Upper lobe of right lung (tissue), 1 donor: ENCODE results near the gene ZNF862. TPM values are rescaled to one million over a fixed set of nuclear protein-coding genes. Genes with fewer than 3 reads are reported as not detected.

Experiments used
- ATAC-seq: fragments of 200-7000 bp; cut with Tn5 transposase; one replicate; pipeline ENCODE4 v1.9.1; 2020; ENCODE audit warnings: mild to moderate bottlenecking, moderate library complexity
- DNase-seq: peaks from one replicate; pipeline ENCODE4 v3.0.0-alpha.2; 2020
- H3K27ac ChIP-seq: fragments of 200-600 bp; one replicate; pipeline ENCODE4 v1.8.0; 2022
- H3K27me3 ChIP-seq: fragments of 200-600 bp; one replicate; pipeline ENCODE4 v1.8.0; 2022; ENCODE audit warnings: mild to moderate bottlenecking
- H3K36me3 ChIP-seq: fragments of 200-600 bp; one replicate; pipeline ENCODE4 v1.8.0; 2022
- H3K4me1 ChIP-seq: fragments of 200-600 bp; one replicate; pipeline ENCODE4 v1.8.0; 2022
- H3K4me3 ChIP-seq: fragments of 200-600 bp; one replicate; pipeline ENCODE4 v1.8.0; 2022; ENCODE audit warnings: mild to moderate bottlenecking
- H3K9me3 ChIP-seq: fragments of 200-600 bp; one replicate; pipeline ENCODE4 v1.8.0; 2022
- CTCF ChIP-seq: fragments of 200-600 bp; IDR thresholded peaks from one replicate; pipeline ENCODE4 v1.8.0; 2022; ENCODE audit warnings: antibody characterized with exemption
- intact Hi-C: fragments of 100-400 bp; cut with DNase I; formaldehyde crosslinking; loops from one replicate; pipeline ENCODE4 v1.11.0; 2022
- total RNA-seq: library from RNA; stranded (reverse); fragmentation: NEBNext Ultra II Directional; extraction: Animal tissue kit (Norgen Biotek cat#: 25700); gene quantifications from one replicate; pipeline ENCODE4 v1.2.1, GENCODE V29; 2021
- donor health status: DM: no; HTN: yes; CAD: no; lungs with severe emphysema.

Gene ZNF862
- total RNA-seq, 1 donor from 2014 or later = 14.6 TPM

- ATAC-seq (no peak), DNase-seq (no peak)
- Histone ChIP-seq H3K36me3 (peaks cover 14% of the 10 kb centered on the region), H3K27me3 (no peaks in the 10 kb centered on the region), H3K27ac (no peak overlapping the region), H3K4me3 (no peak overlapping the region), H3K4me1 (peaks cover 17% of the 10 kb centered on the region), H3K9me3 (no peaks in the 10 kb centered on the region)
- intact Hi-C loops = no loop called here
- TF ChIP-seq CTCF = no peak
Measured at GRCh38 chr7:149856583-149856982, 18.4 kb downstream of the ZNF862 start.

- no peaks in the 10 kb centered on the region for H3K9me3 ChIP-seq
- TF ChIP-seq CTCF = no peak
- ATAC-seq (no peak), DNase-seq (peak; percentile 53)
- H3K27ac ChIP-seq = no peak overlapping the region
- peaks cover 17% of the 10 kb centered on the region for H3K4me1 ChIP-seq
- H3K27me3 ChIP-seq = no peaks in the 10 kb centered on the region
- no peak overlapping the region for H3K4me3 ChIP-seq
- intact Hi-C loops = no loop called here
- peaks cover 36% of the 10 kb centered on the region for H3K36me3 ChIP-seq
Measured at GRCh38 chr7:149859369-149859768, 21.2 kb downstream of the ZNF862 start.

GRCh38 chr7:149859876-149860275 lies 21.7 kb downstream of the ZNF862 start:
- peaks cover 41% of the 10 kb centered on the region for H3K36me3 ChIP-seq
- no peaks in the 10 kb centered on the region for H3K27me3 ChIP-seq
- peaks cover 12% of the 10 kb centered on the region for H3K4me1 ChIP-seq
- DNase-seq (no peak), ATAC-seq (no peak)
- H3K9me3 ChIP-seq = no peaks in the 10 kb centered on the region
- intact Hi-C loops = no loop called here
- no peak overlapping the region for H3K4me3 ChIP-seq
- no peak overlapping the region for H3K27ac ChIP-seq
- no peak for TF ChIP-seq CTCF

- peak; percentile 18 for ATAC-seq
- peak; percentile 61 for DNase-seq
- Histone ChIP-seq H3K9me3 (no peaks in the 10 kb centered on the region), H3K36me3 (peaks cover 51% of the 10 kb centered on the region), H3K27me3 (no peaks in the 10 kb centered on the region), H3K4me3 (no peak overlapping the region), H3K4me1 (peaks cover 4% of the 10 kb centered on the region), H3K27ac (no peak overlapping the region)
- TF ChIP-seq CTCF = peak; percentile 36
- intact Hi-C loops = no loop called here
Measured at GRCh38 chr7:149860821-149861727, 22.9 kb downstream of the ZNF862 start.

GRCh38 chr7:149861728-149862045 lies 23.5 kb downstream of the ZNF862 start:
- no peak for DNase-seq
- no peak for TF ChIP-seq CTCF
- no peak for ATAC-seq
- intact Hi-C loops = no loop called here
- Histone ChIP-seq H3K36me3 (peaks cover 51% of the 10 kb centered on the region), H3K4me1 (peaks cover 3% of the 10 kb centered on the region), H3K9me3 (no peaks in the 10 kb centered on the region), H3K27me3 (no peaks in the 10 kb centered on the region), H3K27ac (no peak overlapping the region), H3K4me3 (no peak overlapping the region)
